ENCODE measurements around the gene RPS17. TPM values are rescaled to one million over a fixed set of nuclear protein-coding genes. Genes with fewer than 3 reads are reported as not detected.
"Not testable (repeated sequence)": the region's sequence is repeated elsewhere in the genome, so short reads cannot be mapped to it uniquely, and the experiment has no call there.

Gene RPS17
- total RNA-seq, 2 experiments from 2014 or later, result 3,025 to 3,069 TPM

GRCh38 chr15:82543160-82543559 is 2.9 kb upstream of the RPS17 start:
- no peaks in the 10 kb centered on the region for H3K27me3 Mint-ChIP-seq (ENCODE audit: low read depth)
- peaks cover 29% of the 10 kb centered on the region for H3K36me3 Mint-ChIP-seq (ENCODE audit: low read depth)
- no peaks in the 10 kb centered on the region for H3K9me3 Mint-ChIP-seq
- CTCF ChIA-PET, result interaction anchor here (1.3 kb wide), 1 partner anchor 12 kb away, joined by 8 read pairs; no protein-coding TSS in a partner anchor
- H3K27ac Mint-ChIP-seq, result no peak overlapping the region
- peaks cover 13% of the 10 kb centered on the region for H3K4me1 Mint-ChIP-seq (ENCODE audit: low read depth)
- intact Hi-C loops (cut with micrococcal nuclease), result no loop called here
- H3K4me3 Mint-ChIP-seq, result peak overlapping the region; percentile 0
- no peak for DNase-seq

GRCh38 chr15:82540984-82541431 is 751 bp upstream of the RPS17 start:
- Mint-ChIP-seq H3K27me3 (ENCODE audit: low read depth) (no peaks in the 10 kb centered on the region), H3K4me3 (peak overlapping the region; percentile 85), H3K27ac (peak overlapping the region; percentile 90), H3K4me1 (ENCODE audit: low read depth) (peaks cover 32% of the 10 kb centered on the region), H3K9me3 (no peaks in the 10 kb centered on the region), H3K36me3 (ENCODE audit: low read depth) (peaks cover 49% of the 10 kb centered on the region)
- CTCF ChIA-PET, result interaction anchor here (0.7 to 2.3 kb wide), 5 partner anchors 10 to 459 kb away, joined by 3 to 17 read pairs (median 7); no protein-coding TSS in a partner anchor
- intact Hi-C loops (cut with micrococcal nuclease), result loop anchor here (1.0 kb wide), 6 partner anchors 139 to 526 kb away; partner anchors contain the start of genes AP3B2, BTBD1 and C15orf40
- no peak for DNase-seq

GRCh38 chr15:82539691-82540054 is 584 bp downstream of the RPS17 start:
- Mint-ChIP-seq H3K36me3 (ENCODE audit: low read depth) (peaks cover 56% of the 10 kb centered on the region), H3K9me3 (no peaks in the 10 kb centered on the region), H3K4me3 (peak overlapping the region; percentile 85), H3K27me3 (ENCODE audit: low read depth) (no peaks in the 10 kb centered on the region), H3K4me1 (ENCODE audit: low read depth) (peaks cover 34% of the 10 kb centered on the region), H3K27ac (peak overlapping the region; percentile 96)
- DNase-seq, result peak; percentile 17
- intact Hi-C loops (cut with micrococcal nuclease), result loop anchor here (1.0 kb wide), 6 partner anchors 141 to 528 kb away; partner anchors contain the start of genes AP3B2, BTBD1 and C15orf40
- CTCF ChIA-PET, result interaction anchor here (0.6 to 2.3 kb wide), 4 partner anchors 9 to 1591 kb away, joined by 3 to 17 read pairs (median 10); no protein-coding TSS in a partner anchor

DNA sequence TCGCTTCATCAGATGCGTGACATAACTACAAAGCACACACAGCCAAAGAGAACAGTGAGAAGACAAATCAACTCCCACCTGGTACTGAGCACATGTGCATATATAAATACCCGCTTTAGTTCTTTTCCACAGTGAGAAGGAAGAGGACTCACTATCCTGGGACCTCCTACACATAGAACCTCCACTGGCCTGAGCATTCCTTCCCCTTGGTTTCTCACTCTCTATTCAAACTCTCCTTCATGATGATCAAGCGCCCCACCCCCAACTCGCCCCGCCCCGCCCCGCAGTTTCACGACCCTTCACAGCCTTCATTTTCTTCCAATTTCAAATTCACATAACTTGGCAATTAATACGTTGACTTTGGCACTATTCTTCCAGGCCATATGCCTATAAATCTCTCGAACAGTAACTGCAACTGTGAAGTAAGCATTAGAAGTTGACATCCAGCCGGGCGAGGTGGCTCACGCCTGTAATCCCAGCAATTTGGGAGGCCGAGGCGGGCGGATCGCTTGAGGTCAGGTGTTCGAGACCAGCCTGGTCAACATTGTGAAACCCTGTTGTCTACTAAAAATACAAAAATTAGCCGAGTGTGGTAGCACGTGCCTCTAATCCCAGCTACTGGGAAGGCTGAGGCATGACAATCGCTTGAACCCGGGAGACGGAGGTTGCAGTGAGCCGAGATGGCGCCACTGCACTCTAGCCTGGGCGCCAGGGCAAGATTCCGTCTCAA is 1.1 kb downstream of the RPS17 start:
- intact Hi-C loops (cut with micrococcal nuclease), result no loop called here
- H3K4me1 Mint-ChIP-seq (ENCODE audit: low read depth), result peaks cover 39% of the 10 kb centered on the region
- H3K27me3 Mint-ChIP-seq (ENCODE audit: low read depth), result no peaks in the 10 kb centered on the region
- peaks cover 62% of the 10 kb centered on the region for H3K36me3 Mint-ChIP-seq (ENCODE audit: low read depth)
- H3K9me3 Mint-ChIP-seq, result no peaks in the 10 kb centered on the region
- DNase-seq, result no peak
- H3K27ac Mint-ChIP-seq, result peak overlapping the region; percentile 96
- CTCF ChIA-PET, result interaction anchor here (0.6 to 2.3 kb wide), 4 partner anchors 8 to 1590 kb away, joined by 3 to 17 read pairs (median 8); no protein-coding TSS in a partner anchor
- peak overlapping the region; percentile 85 for H3K4me3 Mint-ChIP-seq

DNA sequence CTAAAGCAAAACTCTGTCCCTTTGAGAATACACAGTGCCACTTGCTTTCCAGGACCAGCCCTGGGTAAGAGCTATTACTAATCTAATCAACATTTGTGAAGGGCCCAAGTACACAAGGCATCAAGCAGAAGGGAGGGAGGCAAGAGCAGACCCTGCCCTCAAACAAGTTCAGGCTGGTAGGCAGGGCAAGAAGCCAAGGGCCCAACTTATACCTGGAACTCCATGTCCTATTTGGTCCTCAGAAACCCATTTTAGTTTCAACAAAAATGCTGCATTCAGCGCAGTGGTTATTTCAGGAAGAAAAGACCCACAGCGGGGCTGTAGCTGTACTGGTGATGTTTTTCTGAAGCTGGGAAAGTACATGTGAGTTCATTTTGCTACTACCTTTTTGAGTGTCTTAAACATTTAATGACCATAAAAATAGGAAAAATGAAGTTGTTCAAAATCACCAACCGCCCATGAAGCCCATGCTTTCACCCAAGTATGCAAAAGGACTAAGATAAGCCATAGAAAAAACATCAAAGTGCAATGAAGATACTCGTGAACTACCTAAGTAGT is 2.8 kb downstream of the RPS17 start:
- Mint-ChIP-seq H3K9me3 (no peaks in the 10 kb centered on the region), H3K36me3 (ENCODE audit: low read depth) (peaks cover 69% of the 10 kb centered on the region), H3K4me1 (ENCODE audit: low read depth) (peaks cover 39% of the 10 kb centered on the region), H3K27ac (peak overlapping the region; percentile 96), H3K27me3 (ENCODE audit: low read depth) (no peaks in the 10 kb centered on the region), H3K4me3 (peak overlapping the region; percentile 85)
- DNase-seq, result no peak
- intact Hi-C loops (cut with micrococcal nuclease), result no loop called here
- CTCF ChIA-PET, result interaction anchor here (1.4 kb wide), 1 partner anchor 9 kb away, joined by 3 read pairs; no protein-coding TSS in a partner anchor

DNA sequence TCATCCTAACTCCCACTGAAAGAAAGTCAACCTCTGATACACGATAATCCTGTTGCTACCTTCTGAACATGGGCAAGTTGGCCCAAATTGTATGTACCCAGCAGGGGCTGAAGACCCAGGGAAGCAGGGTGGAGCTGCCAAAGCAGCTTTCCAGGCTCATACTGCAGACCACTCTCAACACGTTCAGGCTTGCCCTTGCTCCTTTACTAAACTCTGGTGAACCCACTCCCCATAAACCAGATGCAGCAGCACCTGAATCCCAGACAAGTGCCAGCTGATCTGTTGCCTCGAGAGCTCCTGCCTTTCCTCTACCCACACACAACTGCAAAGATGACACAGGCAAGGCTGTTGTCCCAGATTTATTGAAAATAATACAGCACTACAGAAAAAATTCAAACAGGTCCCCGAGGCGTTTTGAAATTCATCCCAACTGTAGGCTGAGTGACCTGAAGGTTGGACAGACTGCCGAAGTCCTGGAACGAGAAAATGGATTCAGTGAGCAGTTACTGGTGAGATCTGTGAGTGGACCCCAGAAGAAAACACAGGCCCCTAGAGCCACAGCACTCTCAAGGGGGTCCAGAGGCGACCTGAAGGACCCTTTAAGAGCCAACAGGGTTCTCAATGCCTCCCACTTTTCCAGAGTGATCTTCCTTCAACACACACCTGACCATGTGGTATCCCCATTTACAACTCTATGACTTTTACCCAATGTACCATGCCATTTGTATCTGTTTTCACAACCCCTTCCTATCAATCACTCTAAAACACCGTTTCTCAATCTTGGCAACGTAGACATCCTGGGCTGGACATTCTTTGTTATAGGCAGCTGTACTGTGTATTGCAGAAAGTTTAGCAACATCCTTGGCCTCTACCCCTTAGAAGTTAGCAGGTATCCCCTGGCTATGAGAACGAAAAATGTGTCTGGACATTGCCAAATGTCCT is 3.6 kb downstream of the RPS17 start:
- CTCF ChIA-PET, result interaction anchor here (1.2 kb wide), 1 partner anchor 463 kb away, joined by 5 read pairs; no protein-coding TSS in a partner anchor
- DNase-seq, result no peak
- Mint-ChIP-seq H3K4me3 (peak overlapping the region; percentile 85), H3K27me3 (ENCODE audit: low read depth) (no peaks in the 10 kb centered on the region), H3K9me3 (no peaks in the 10 kb centered on the region), H3K36me3 (ENCODE audit: low read depth) (peaks cover 69% of the 10 kb centered on the region), H3K27ac (peak overlapping the region; percentile 96), H3K4me1 (ENCODE audit: low read depth) (peaks cover 39% of the 10 kb centered on the region)
- intact Hi-C loops (cut with micrococcal nuclease), result no loop called here

GRCh38 chr15:82535566-82536408 is 4.5 kb downstream of the RPS17 start:
- H3K4me3 Mint-ChIP-seq, result no peak overlapping the region
- intact Hi-C loops (cut with micrococcal nuclease), result no loop called here
- no peaks in the 10 kb centered on the region for H3K27me3 Mint-ChIP-seq (ENCODE audit: low read depth)
- peak overlapping the region; percentile 96 for H3K27ac Mint-ChIP-seq
- H3K4me1 Mint-ChIP-seq (ENCODE audit: low read depth), result peaks cover 42% of the 10 kb centered on the region
- no peaks in the 10 kb centered on the region for H3K9me3 Mint-ChIP-seq
- CTCF ChIA-PET, result interaction anchor here (1.2 kb wide), 1 partner anchor 464 kb away, joined by 5 read pairs; no protein-coding TSS in a partner anchor
- peaks cover 64% of the 10 kb centered on the region for H3K36me3 Mint-ChIP-seq (ENCODE audit: low read depth)
- no peak for DNase-seq

- H3K9me3 Mint-ChIP-seq; H3K4me3 Mint-ChIP-seq; H3K27me3 Mint-ChIP-seq (ENCODE audit: low read depth); intact Hi-C loops (cut with micrococcal nuclease); DNase-seq: not testable (repeated sequence)
- Mint-ChIP-seq H3K27ac (peak overlapping the region; percentile 81), H3K36me3 (ENCODE audit: low read depth) (peaks cover 60% of the 10 kb centered on the region), H3K4me1 (ENCODE audit: low read depth) (peaks cover 44% of the 10 kb centered on the region)
- CTCF ChIA-PET, result interaction anchor here (1.2 kb wide), 2 partner anchors 465 to 476 kb away, joined by 3 to 5 read pairs; partner anchors contain the start of gene C15orf40
Observed at GRCh38 chr15:82535151-82535550, 5.1 kb downstream of the RPS17 start.

DNA sequence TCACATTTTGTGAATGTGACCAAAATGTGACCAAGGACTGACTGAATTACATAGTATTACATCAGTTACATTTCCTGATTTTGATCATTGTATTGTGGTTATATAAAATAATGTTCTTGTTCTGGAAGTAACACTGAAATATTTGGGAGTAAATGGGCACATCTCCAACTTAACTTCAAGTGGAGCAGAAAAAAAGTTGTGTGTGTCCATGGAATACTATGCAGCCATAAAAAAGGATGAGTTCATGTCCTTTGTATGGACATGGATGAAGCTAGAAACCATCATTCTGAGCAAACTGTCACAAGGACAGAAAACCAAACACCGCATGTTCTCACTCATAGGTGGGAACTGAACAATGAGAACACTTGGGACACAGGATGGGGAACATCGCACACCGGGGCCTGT is 5.8 kb downstream of the RPS17 start:
- H3K36me3 Mint-ChIP-seq (ENCODE audit: low read depth), result peaks cover 53% of the 10 kb centered on the region
- DNase-seq; H3K4me3 Mint-ChIP-seq; H3K9me3 Mint-ChIP-seq; H3K27me3 Mint-ChIP-seq (ENCODE audit: low read depth); intact Hi-C loops (cut with micrococcal nuclease): not testable (repeated sequence)
- peak overlapping the region; percentile 28 for H3K27ac Mint-ChIP-seq
- H3K4me1 Mint-ChIP-seq (ENCODE audit: low read depth), result peaks cover 44% of the 10 kb centered on the region
- CTCF ChIA-PET, result interaction anchor here (1.2 kb wide), 1 partner anchor 477 kb away, joined by 3 read pairs; the partner anchor contains the start of gene C15orf40

DNA sequence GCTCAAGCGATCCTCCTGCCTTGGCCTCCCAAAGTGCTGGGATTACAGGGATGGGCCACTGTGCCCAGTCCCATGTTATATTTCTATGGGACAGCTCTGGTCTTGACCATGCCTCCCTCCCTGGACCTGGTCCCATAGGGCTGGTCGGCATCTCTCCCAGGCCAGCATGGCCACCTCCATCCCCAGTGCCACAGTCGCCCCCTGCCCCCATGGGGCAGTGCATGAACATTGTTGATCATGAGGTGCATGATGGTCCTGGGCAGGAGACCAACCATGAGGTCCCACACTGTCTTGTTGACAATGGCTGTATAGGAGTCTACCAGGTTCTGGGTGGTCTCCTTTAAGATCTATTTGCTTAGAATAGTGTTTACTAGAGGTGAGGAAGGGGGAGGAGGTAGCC is 6.5 kb downstream of the RPS17 start:
- H3K9me3 Mint-ChIP-seq, result no peaks in the 10 kb centered on the region
- H3K4me3 Mint-ChIP-seq, result no peak overlapping the region
- H3K27me3 Mint-ChIP-seq (ENCODE audit: low read depth), result no peaks in the 10 kb centered on the region
- peaks cover 40% of the 10 kb centered on the region for H3K4me1 Mint-ChIP-seq (ENCODE audit: low read depth)
- peaks cover 47% of the 10 kb centered on the region for H3K36me3 Mint-ChIP-seq (ENCODE audit: low read depth)
- no peak for DNase-seq
- intact Hi-C loops (cut with micrococcal nuclease), result no loop called here
- peak overlapping the region; percentile 28 for H3K27ac Mint-ChIP-seq
- CTCF ChIA-PET, result no interaction called here

GRCh38 chr15:82532991-82533481 is 7.2 kb downstream of the RPS17 start:
- Mint-ChIP-seq H3K36me3 (ENCODE audit: low read depth) (peaks cover 39% of the 10 kb centered on the region), H3K9me3 (no peaks in the 10 kb centered on the region), H3K4me3 (no peak overlapping the region), H3K27ac (no peak overlapping the region), H3K27me3 (ENCODE audit: low read depth) (no peaks in the 10 kb centered on the region), H3K4me1 (ENCODE audit: low read depth) (peaks cover 34% of the 10 kb centered on the region)
- DNase-seq, result no peak
- CTCF ChIA-PET, result no interaction called here
- intact Hi-C loops (cut with micrococcal nuclease), result no loop called here

Measured in activated naive CD4-positive, alpha-beta T cell treated with anti-CD3 and anti-CD28 coated beads for 36 hours (primary cell).